HCT116 (cell line): ENCODE measurements around the gene XKR7.

ENCODE experiments used
- CTCF ChIP-seq, 3 experiments: fragments of 200-600 bp in 1 of 3; sonication (generic) in 1 of 3; IDR thresholded peaks in 2 of 3; conservative IDR thresholded peaks in 1 of 3; 2 replicates each; pipeline ENCODE4 v1.5.1; 2012 to 2017; ENCODE audit warnings: low read depth in 2 of 3, low read length in 2 of 3, antibody characterized with exemption in 1 of 3, borderline replicate concordance in 1 of 3, control low read depth in 1 of 3, mild to moderate bottlenecking in 1 of 3, mixed read lengths in 1 of 3, mixed run types in 1 of 3, moderate library complexity in 1 of 3; ENCODE audit not compliant: insufficient read depth in 1 of 3
- ELF1 ChIP-seq: IDR thresholded peaks from 2 replicates; pipeline ENCODE4 v1.6.1; 2012; ENCODE audit warnings: low read depth, borderline replicate concordance
- EZH2 ChIP-seq: fragments of 200-600 bp; sonication (generic); IDR thresholded peaks from 2 replicates; pipeline ENCODE4 v1.6.1; 2017; ENCODE audit warnings: antibody characterized with exemption, mixed run types
- EZH2phosphoT487 ChIP-seq: fragments of 200-600 bp; IDR thresholded peaks from 2 replicates; pipeline ENCODE4 v1.6.1; 2018; ENCODE audit warnings: antibody characterized with exemption, borderline replicate concordance
- POLR2A ChIP-seq: IDR thresholded peaks from 2 replicates; pipeline ENCODE4 v1.7.0; 2011; ENCODE audit warnings: borderline replicate concordance; ENCODE audit not compliant: insufficient read depth, insufficient read length; ENCODE audit errors: extremely low read depth
- POLR2AphosphoS5 ChIP-seq: IDR thresholded peaks from 2 replicates; pipeline ENCODE4 v1.6.1; 2011; ENCODE audit warnings: mild to moderate bottlenecking, low read depth, low read length, moderate library complexity
- SP1 ChIP-seq: IDR thresholded peaks from 2 replicates; pipeline ENCODE4 v1.6.1; 2012; ENCODE audit warnings: low read depth
- SRF ChIP-seq: IDR thresholded peaks from 2 replicates; pipeline ENCODE4 v1.6.1; 2012; ENCODE audit warnings: low read depth
- YY1 ChIP-seq: IDR thresholded peaks from 2 replicates; pipeline ENCODE4 v1.6.1; 2011; ENCODE audit warnings: low read length, low read depth, moderate library complexity, mild to moderate bottlenecking; ENCODE audit not compliant: insufficient replicate concordance; ENCODE audit errors: extremely low read depth
- ZNF274 ChIP-seq: fragments of 200-500 bp; sonication (Bioruptor generic); IDR thresholded peaks from 2 replicates; pipeline ENCODE4 v1.6.1; 2014; ENCODE audit warnings: mild to moderate bottlenecking, low read depth, low read length, inconsistent platforms
- TF ChIP-seq, protein P1 (sequence below): IDR thresholded peaks from 2 replicates; pipeline ENCODE4 v1.6.1; 2012
- TF ChIP-seq, protein P2 (sequence below): IDR thresholded peaks from 2 replicates; pipeline ENCODE4 v1.6.1; 2012; ENCODE audit warnings: low read depth

DNA sequence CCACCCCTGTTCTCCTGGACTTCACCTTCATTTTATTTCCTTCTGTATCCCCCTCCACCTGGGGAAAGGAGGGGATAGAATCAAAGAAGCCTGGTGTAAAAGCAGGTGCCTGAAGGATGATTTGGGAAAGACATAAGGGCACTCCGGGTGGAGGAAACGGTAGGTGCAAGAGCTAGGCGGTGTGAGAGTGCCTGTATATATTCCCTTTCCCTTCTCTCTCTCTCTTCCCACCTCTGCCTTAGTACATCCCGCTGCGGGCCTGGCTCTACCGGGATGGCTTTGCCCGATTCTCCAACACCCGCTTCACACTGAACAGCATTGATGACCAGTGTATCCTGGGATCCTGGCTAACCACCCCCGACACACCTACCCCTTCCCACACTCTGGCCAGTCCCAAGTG lies 42.3 kb upstream of the XKR7 start:
- no peak for TF ChIP-seq SP1
- no peak for TF ChIP-seq CTCF (IDR thresholded peaks at IDR 0.05 in 2 of 3, conservative IDR thresholded peaks at IDR 0.05 in 1 of 3; ENCODE audit: borderline replicate concordance in 1 of 3, insufficient read depth in 1 of 3, low read depth in 2 of 3, low read length in 2 of 3)
- no peak for TF ChIP-seq POLR2AphosphoS5
- TF ChIP-seq POLR2A, result no peak
- TF ChIP-seq, protein P1, sequence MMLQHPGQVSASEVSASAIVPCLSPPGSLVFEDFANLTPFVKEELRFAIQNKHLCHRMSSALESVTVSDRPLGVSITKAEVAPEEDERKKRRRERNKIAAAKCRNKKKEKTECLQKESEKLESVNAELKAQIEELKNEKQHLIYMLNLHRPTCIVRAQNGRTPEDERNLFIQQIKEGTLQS, result no peak
- TF ChIP-seq ZNF274, result no peak
- no peak for TF ChIP-seq EZH2
- no peak for TF ChIP-seq SRF
- TF ChIP-seq ELF1, result no peak
- TF ChIP-seq YY1, result no peak
- TF ChIP-seq, protein P2, sequence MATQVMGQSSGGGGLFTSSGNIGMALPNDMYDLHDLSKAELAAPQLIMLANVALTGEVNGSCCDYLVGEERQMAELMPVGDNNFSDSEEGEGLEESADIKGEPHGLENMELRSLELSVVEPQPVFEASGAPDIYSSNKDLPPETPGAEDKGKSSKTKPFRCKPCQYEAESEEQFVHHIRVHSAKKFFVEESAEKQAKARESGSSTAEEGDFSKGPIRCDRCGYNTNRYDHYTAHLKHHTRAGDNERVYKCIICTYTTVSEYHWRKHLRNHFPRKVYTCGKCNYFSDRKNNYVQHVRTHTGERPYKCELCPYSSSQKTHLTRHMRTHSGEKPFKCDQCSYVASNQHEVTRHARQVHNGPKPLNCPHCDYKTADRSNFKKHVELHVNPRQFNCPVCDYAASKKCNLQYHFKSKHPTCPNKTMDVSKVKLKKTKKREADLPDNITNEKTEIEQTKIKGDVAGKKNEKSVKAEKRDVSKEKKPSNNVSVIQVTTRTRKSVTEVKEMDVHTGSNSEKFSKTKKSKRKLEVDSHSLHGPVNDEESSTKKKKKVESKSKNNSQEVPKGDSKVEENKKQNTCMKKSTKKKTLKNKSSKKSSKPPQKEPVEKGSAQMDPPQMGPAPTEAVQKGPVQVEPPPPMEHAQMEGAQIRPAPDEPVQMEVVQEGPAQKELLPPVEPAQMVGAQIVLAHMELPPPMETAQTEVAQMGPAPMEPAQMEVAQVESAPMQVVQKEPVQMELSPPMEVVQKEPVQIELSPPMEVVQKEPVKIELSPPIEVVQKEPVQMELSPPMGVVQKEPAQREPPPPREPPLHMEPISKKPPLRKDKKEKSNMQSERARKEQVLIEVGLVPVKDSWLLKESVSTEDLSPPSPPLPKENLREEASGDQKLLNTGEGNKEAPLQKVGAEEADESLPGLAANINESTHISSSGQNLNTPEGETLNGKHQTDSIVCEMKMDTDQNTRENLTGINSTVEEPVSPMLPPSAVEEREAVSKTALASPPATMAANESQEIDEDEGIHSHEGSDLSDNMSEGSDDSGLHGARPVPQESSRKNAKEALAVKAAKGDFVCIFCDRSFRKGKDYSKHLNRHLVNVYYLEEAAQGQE, result no peak
- TF ChIP-seq EZH2phosphoT487, result no peak
